Endothelial cell of umbilical vein (primary cell): Measurements from ENCODE around the gene PDXDC1. TPM values are rescaled to one million over a fixed set of nuclear protein-coding genes. Genes with fewer than 3 reads are reported as not detected.
A peak's percentile ranks its signal among the peaks of the same experiment; 100 is the strongest.
"Not testable (repeated sequence)": the region's sequence is repeated elsewhere in the genome, so short reads cannot be mapped to it uniquely, and the experiment has no call there.

Source experiments
- BruUV-seq: library from RNA; stranded (reverse); fragments of 400-500 nt; replicated peaks from 2 replicates; lab custom pipeline; 2021; lab: Mats Ljungman, UMichigan
- CTCF ChIA-PET: fragments of 300-600, 350-600 bp; sonication (Branson Sonifier 250); formaldehyde crosslinking; loops from one replicate; lab custom pipeline; 2021; ENCODE audit warnings: antibody characterized with exemption, inconsistent platforms; lab: Charles Lee
- POLR2A ChIA-PET: fragments of 300-600, 350-600 bp; sonication (Branson Sonifier 250); formaldehyde crosslinking; loops from one replicate; lab custom pipeline; 2021; ENCODE audit warnings: antibody characterized with exemption, inconsistent platforms; lab: Charles Lee
- DNase-seq: peaks from one replicate; pipeline ENCODE4 v3.0.0-alpha.2; 2011; ENCODE audit warnings: low read depth, low spot score
- FAIRE-seq: peaks from 2 replicates; lab custom pipeline; 2011; peaks lifted over from hg19 to GRCh38; lab: Jason Lieb, UNC
- H2AFZ ChIP-seq: 2 replicates; pipeline ENCODE4 v1.6.0; 2012; ENCODE audit warnings: low read depth, low read length, control low read depth, inconsistent platforms
- H3K27ac ChIP-seq: 2 replicates; pipeline ENCODE4 v1.5.1; 2011; ENCODE audit warnings: low read depth, mild to moderate bottlenecking, control low read depth, low read length, moderate library complexity; ENCODE audit not compliant: insufficient read depth
- H3K27me3 ChIP-seq, 2 experiments: 2 replicates each; pipeline versions ENCODE4 v1.6.0 to v1.6.1; 2011; ENCODE audit warnings: low read length in 2 of 2, mixed read lengths in 1 of 2; ENCODE audit not compliant: control insufficient read depth in 2 of 2, insufficient read depth in 2 of 2
- H3K36me3 ChIP-seq, 2 experiments: 2 replicates in 1 of 2; 3 replicates in 1 of 2; pipeline ENCODE4 v1.5.1; 2011; ENCODE audit warnings: low read length in 2 of 2, mild to moderate bottlenecking in 1 of 2, moderate library complexity in 1 of 2; ENCODE audit not compliant: control insufficient read depth in 2 of 2, insufficient read depth in 2 of 2; ENCODE audit errors: extremely low read depth in 1 of 2
- H3K4me1 ChIP-seq: 3 replicates; pipeline ENCODE4 v1.5.1; 2011; ENCODE audit warnings: mild to moderate bottlenecking, low read length; ENCODE audit not compliant: control insufficient read depth, insufficient read depth; ENCODE audit errors: extremely low read depth
- H3K4me2 ChIP-seq: 2 replicates; pipeline ENCODE4 v1.6.1; 2011; ENCODE audit warnings: low read length, control low read depth, mixed read lengths; ENCODE audit not compliant: insufficient read depth
- H3K4me3 ChIP-seq, 3 experiments: fragments of 200-600 bp in 1 of 3; sonication (generic), shearing (Covaris generic) in 1 of 3; replicated peaks in 1 of 3; 2 replicates each; pipeline ENCODE4 v1.5.1; 2011 to 2016; ENCODE audit warnings: control low read depth in 3 of 3, low read length in 3 of 3, mild to moderate bottlenecking in 2 of 3, inconsistent platforms in 1 of 3, low read depth in 1 of 3, moderate library complexity in 1 of 3; ENCODE audit not compliant: insufficient read depth in 1 of 3
- H3K79me2 ChIP-seq: 2 replicates; pipeline ENCODE4 v1.6.0; 2012; ENCODE audit warnings: low read length, inconsistent platforms; ENCODE audit not compliant: control insufficient read depth, insufficient read depth
- H3K9ac ChIP-seq: replicated peaks from 2 replicates; pipeline ENCODE3; 2011; ENCODE audit warnings: low read length, control low read depth; ENCODE audit not compliant: insufficient read depth; ENCODE audit errors: extremely low read depth
- H3K9me1 ChIP-seq: replicated peaks from 3 replicates; pipeline ENCODE4 v1.6.0; 2011; ENCODE audit warnings: mild to moderate bottlenecking, low read length; ENCODE audit not compliant: control insufficient read depth, insufficient read depth; ENCODE audit errors: extremely low read depth
- H3K9me3 ChIP-seq: replicated peaks from 2 replicates; pipeline ENCODE4 v1.5.1; 2012; ENCODE audit warnings: low read length, inconsistent platforms; ENCODE audit not compliant: control insufficient read depth, insufficient read depth
- H4K20me1 ChIP-seq: replicated peaks from 2 replicates; pipeline ENCODE3; 2011; ENCODE audit warnings: mild to moderate bottlenecking, low read length; ENCODE audit not compliant: control insufficient read depth, insufficient read depth; ENCODE audit errors: extremely low read depth
- POLR2AphosphoS5 ChIP-seq: IDR thresholded peaks from 2 replicates; pipeline ENCODE4 v1.6.1; 2012; ENCODE audit warnings: low read depth, mild to moderate bottlenecking, control low read depth, low read length, moderate library complexity; ENCODE audit not compliant: insufficient read depth
- dilution Hi-C: fragments of 300-500 bp; cut with MboI; formaldehyde crosslinking; loops from one replicate; pipeline ENCODE4 v1.15.0; 2019; ENCODE audit warnings: low sequenced_read_pairs; ENCODE audit not compliant: extremely low pct_ligation_motif_present
- intact Hi-C: fragments of 100-400 bp; cut with micrococcal nuclease; formaldehyde crosslinking; loops from one replicate; pipeline ENCODE4 v1.10.0; 2022
- polyA plus RNA-seq, 4 experiments: library from polyadenylated mRNA; depleted of rRNA in 3 of 4; stranded (reverse) in 3 of 4; unstranded in 1 of 4; fragments of >200 nt; gene quantifications; 2 replicates each; pipeline versions ENCODE4 v1.2.1 to v1.2.3, GENCODE V29; 2011 to 2012; ENCODE audit warnings: missing spikeins in 1 of 4
- total RNA-seq: library from RNA; stranded (reverse); gene quantifications from 2 replicates; pipeline ENCODE4 v1.2.3, GENCODE V29; 2021

The PDXDC1 gene
- total and polyA plus RNA-seq, 2 donors (not counting 3 experiments of a cell fraction or from before 2014, with no cell fraction given), result 44.6 to 78.9 TPM

DNA sequence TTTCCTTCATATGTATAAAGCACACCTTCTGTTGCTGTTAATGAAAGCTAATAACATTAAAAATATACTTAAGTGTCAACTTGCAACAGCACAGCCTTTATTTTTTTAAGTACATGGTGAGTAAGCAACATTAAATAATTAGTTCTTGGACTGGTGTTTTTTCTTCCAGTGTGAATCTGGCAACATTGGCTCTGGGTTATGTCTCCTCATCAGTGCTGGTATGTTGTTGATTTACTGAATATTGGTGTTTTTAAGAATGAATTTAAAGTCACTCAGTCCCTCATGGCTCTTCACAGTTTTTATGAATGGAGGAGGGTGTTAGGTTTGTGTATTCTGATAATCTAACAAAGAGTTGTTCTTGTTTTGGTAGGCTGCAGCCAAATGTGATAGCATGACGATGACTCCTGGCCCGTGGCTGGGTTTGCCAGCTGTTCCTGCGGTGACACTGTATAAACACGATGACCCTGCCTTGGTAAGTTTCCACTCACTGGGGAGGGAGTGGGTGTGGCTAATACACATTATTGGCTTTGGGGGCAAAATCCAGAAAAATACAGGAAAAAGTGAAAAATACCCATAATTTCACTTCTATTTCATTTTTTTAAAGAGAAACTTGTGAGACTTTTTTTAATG is 42.2 kb downstream of the PDXDC1 start:
- POLR2A ChIA-PET, result interaction anchor here (0.6 kb wide), 1 partner anchor 18 kb away, joined by 3 read pairs; no protein-coding TSS in a partner anchor
- H3K27me3 ChIP-seq, H4K20me1 ChIP-seq, H3K9me1 ChIP-seq, H3K36me3 ChIP-seq, H3K9ac ChIP-seq, H3K9me3 ChIP-seq, dilution Hi-C loops, H3K79me2 ChIP-seq, H3K4me2 ChIP-seq, H3K4me3 ChIP-seq, H2AFZ ChIP-seq, intact Hi-C loops: not testable (repeated sequence)
- CTCF ChIA-PET, result interaction anchor here (1.6 kb wide), 1 partner anchor 18 kb away, joined by 4 read pairs; no protein-coding TSS in a partner anchor
- FAIRE-seq (peak; percentile 84), DNase-seq (peak; percentile 91)
- Histone ChIP-seq H3K4me1 (peaks cover 18% of the 10 kb centered on the region), H3K27ac (peak overlapping the region; percentile 65)
- TF ChIP-seq POLR2AphosphoS5, result peak; percentile 15
- BruUV-seq, result TSS peak; percentile 74

- dilution Hi-C loops, FAIRE-seq, H3K9me3 ChIP-seq, H3K79me2 ChIP-seq, BruUV-seq, POLR2A ChIA-PET, H3K4me2 ChIP-seq, H4K20me1 ChIP-seq, H3K4me3 ChIP-seq, intact Hi-C loops, H2AFZ ChIP-seq, H3K9ac ChIP-seq, H3K9me1 ChIP-seq, H3K27me3 ChIP-seq, H3K36me3 ChIP-seq, H3K27ac ChIP-seq, DNase-seq: not testable (repeated sequence)
- peaks cover 19% of the 10 kb centered on the region for H3K4me1 ChIP-seq
- CTCF ChIA-PET, result interaction anchor here (1.0 to 1.7 kb wide), 2 partner anchors 36 to 64 kb away, joined by 5 to 7 read pairs; no protein-coding TSS in a partner anchor
Measured at GRCh38 chr16:15021429-15021828, 46.6 kb downstream of the PDXDC1 start.
